Adrenal gland (tissue), 12 donors: Measurements from ENCODE around the gene MAST4. TPM values are rescaled to one million over a fixed set of nuclear protein-coding genes. Genes with fewer than 3 reads are reported as not detected.

ENCODE experiments used
- DNase-seq, 7 donors: peaks; one replicate each; pipeline ENCODE4 v3.0.0-alpha.2; 2019 to 2020
- H3K27ac ChIP-seq, 5 donors: fragments of 200-600 bp; sonication (generic) in 4 of 5; 1 replicate in 3 of 5; 2 replicates in 2 of 5; pipeline versions ENCODE4 v1.5.1 to v1.8.0; 2016 to 2020; ENCODE audit warnings: mild to moderate bottlenecking in 1 of 5
- H3K27me3 ChIP-seq: fragments of 200-600 bp; 2 replicates; pipeline ENCODE4 v1.8.0; 2021
- H3K36me3 ChIP-seq, 2 donors: fragments of 200-600 bp; replicated peaks in 1 of 2; 1 replicate in 1 of 2; 2 replicates in 1 of 2; pipeline versions ENCODE4 v1.5.1 to v1.8.0; 2018 to 2022
- H3K4me1 ChIP-seq, 2 donors: fragments of 200-600 bp; replicated peaks in 1 of 2; 1 replicate in 1 of 2; 2 replicates in 1 of 2; pipeline versions ENCODE4 v1.5.1 to v1.8.0; 2018 to 2021
- H3K4me3 ChIP-seq, 4 donors: fragments of 200-600 bp; sonication (generic) in 3 of 4; one replicate each; pipeline ENCODE4 v1.5.1; 2016 to 2018
- H3K9me3 ChIP-seq, 3 donors: fragments of 200-600 bp; sonication (generic) in 1 of 3; replicated peaks in 1 of 3; 1 replicate in 2 of 3; 2 replicates in 1 of 3; pipeline versions ENCODE4 v1.5.1 to v1.8.0; 2016 to 2021
- CTCF ChIP-seq, 6 experiments: fragments of 450-650 bp in 4 of 6; fragments of 200-600 bp in 2 of 6; sonication (generic) in 1 of 6; IDR thresholded peaks; 1 replicate in 5 of 6; 2 replicates in 1 of 6; pipeline versions ENCODE4 v1.5.1 to v1.8.0; 2016 to 2021; ENCODE audit warnings: antibody characterized with exemption in 6 of 6, mild to moderate bottlenecking in 2 of 6, moderate library complexity in 1 of 6
- POLR2A ChIP-seq, 2 donors: fragments of 450-650 bp; IDR thresholded peaks; one replicate each; pipeline ENCODE4 v1.6.1; 2017; ENCODE audit warnings: antibody characterized with exemption in 2 of 2, mild to moderate bottlenecking in 2 of 2, moderate library complexity in 1 of 2
- WGBS, 4 donors: extraction: QIAGEN DNeasy Blood & Tissue Kit in 2 of 4; methylation state at CpG; one replicate each; pipeline versions ENCODE4 v1.1.5 to v1.1.7; 2013 to 2017; 5-methylcytosine and 5-hydroxymethylcytosine counted together
- intact Hi-C, 2 donors: fragments of 100-400 bp; cut with DNase I; formaldehyde crosslinking; loops; one replicate each; pipeline versions ENCODE4 v1.14.1 to v1.15.0; 2022 to 2023
- polyA plus RNA-seq, 3 donors: library from polyadenylated mRNA; stranded (reverse); fragments of 200-250 nt in 2 of 3; fragments of 350-450 nt in 1 of 3; fragmentation: Illumina TruSeq in 1 of 3; extraction: RNeasy Lipid Tissue Mini Kit (QIAGEN cat#74804) in 1 of 3; gene quantifications; one replicate each; pipeline ENCODE4 v1.2.3, GENCODE V29; 2013 to 2014
- total RNA-seq, 9 donors: library from RNA; depleted of rRNA in 4 of 9; stranded (reverse); fragments of >200 nt in 4 of 9; fragments of 120-200 nt in 1 of 9; fragmentation: NEBNext Ultra II Directional in 1 of 9; extraction: Animal tissue kit (Norgen Biotek cat#: 25700) in 1 of 9; gene quantifications; one replicate each; pipeline versions ENCODE4 v1.1.0 to v1.2.4, GENCODE V29; 2013 to 2023
- donor health status: healthy with polysubstance abuse.
- donor health status: Bipolar disorder and iron deficiency.
- donor health status: DM: yes; HTN: yes; CAD: no.
- donor health status: DM: no; HTN: no; CAD: no.
- donor health status: DM: no; HTN: no; CAD: no.
- donor health status: DM: yes; HTN: yes; CAD: no.

The MAST4 gene
- total and polyA plus RNA-seq, 12 donors: 12.3 to 95.0 (median 42.8) TPM

- Histone ChIP-seq H3K9me3 (no peaks in the 10 kb centered on the region), H3K4me3 (no peak overlapping the region), H3K36me3 (peaks cover 0 to 36% of the 10 kb centered on the region in 2 donors), H3K27me3 (no peaks in the 10 kb centered on the region), H3K4me1 (no peaks in the 10 kb centered on the region), H3K27ac (no peak overlapping the region)
- TF ChIP-seq POLR2A (IDR thresholded peaks at IDR 0.05): no peak
- no peak for TF ChIP-seq CTCF (IDR thresholded peaks at IDR 0.05)
- WGBS, 4 donors: 71 to 94% (median 82%) methylated on average over 1 of the region's 1 CpG
- no peak for DNase-seq
- intact Hi-C loops: loop anchor here in 1 of 2 donors (10.0 kb wide), 1 partner anchor 142 kb away; no protein-coding TSS in a partner anchor
Observed at GRCh38 chr5:67146574-67146973, 550.4 kb downstream of the MAST4 start.

GRCh38 chr5:67146981-67147380 lies 550.8 kb downstream of the MAST4 start:
- intact Hi-C loops: loop anchor here in 1 of 2 donors (10.0 kb wide), 1 partner anchor 142 kb away; no protein-coding TSS in a partner anchor
- Histone ChIP-seq H3K9me3 (no peaks in the 10 kb centered on the region), H3K27ac (no peak overlapping the region), H3K36me3 (peaks cover 0 to 36% of the 10 kb centered on the region in 2 donors), H3K4me1 (no peaks in the 10 kb centered on the region), H3K27me3 (no peaks in the 10 kb centered on the region), H3K4me3 (no peak overlapping the region)
- TF ChIP-seq CTCF (IDR thresholded peaks at IDR 0.05) (no peak), POLR2A (IDR thresholded peaks at IDR 0.05) (no peak)
- 76 to 88% (median 84%) methylated on average over 4 of the region's 4 CpGs for WGBS, 4 donors
- no peak for DNase-seq

- H3K4me1 ChIP-seq: no peaks in the 10 kb centered on the region
- H3K27ac ChIP-seq: no peak overlapping the region
- DNase-seq: no peak
- no peak overlapping the region for H3K4me3 ChIP-seq
- WGBS, 4 donors: 94 to 100% (median 97%) methylated on average over 3 of the region's 3 CpGs
- peaks cover 0 to 35% of the 10 kb centered on the region in 2 donors for H3K36me3 ChIP-seq
- intact Hi-C loops: loop anchor here in 1 of 2 donors (10.0 kb wide), 1 partner anchor 143 kb away; no protein-coding TSS in a partner anchor
- H3K27me3 ChIP-seq: no peaks in the 10 kb centered on the region
- TF ChIP-seq POLR2A (IDR thresholded peaks at IDR 0.05): no peak
- no peak for TF ChIP-seq CTCF (IDR thresholded peaks at IDR 0.05)
- no peaks in the 10 kb centered on the region for H3K9me3 ChIP-seq
Observed at GRCh38 chr5:67147760-67148159, 551.6 kb downstream of the MAST4 start.

GRCh38 chr5:67149057-67149950 lies 553.1 kb downstream of the MAST4 start:
- TF ChIP-seq POLR2A (IDR thresholded peaks at IDR 0.05): no peak
- TF ChIP-seq CTCF (IDR thresholded peaks at IDR 0.05): no peak
- H3K27ac ChIP-seq: no peak overlapping the region
- intact Hi-C loops: loop anchor here in 1 of 2 donors (10.0 kb wide), 1 partner anchor 145 kb away; no protein-coding TSS in a partner anchor
- H3K36me3 ChIP-seq: peaks cover 0 to 36% of the 10 kb centered on the region in 2 donors
- 67 to 83% (median 75%) methylated on average over 14 of the region's 14 CpGs for WGBS, 4 donors
- no peaks in the 10 kb centered on the region for H3K27me3 ChIP-seq
- H3K9me3 ChIP-seq: no peaks in the 10 kb centered on the region
- H3K4me1 ChIP-seq: no peaks in the 10 kb centered on the region
- no peak for DNase-seq
- no peak overlapping the region for H3K4me3 ChIP-seq
